ENCODE data around the gene KCNJ11. TPM values are rescaled to one million over a fixed set of nuclear protein-coding genes. Genes with fewer than 3 reads are reported as not detected.

Gene KCNJ11
- total and polyA plus RNA-seq, 2 of the 8 experiments (the other 6 are each of a cell fraction or from before 2014, with no cell fraction given), result 3.8 to 6.3 TPM

GRCh38 chr11:17366495-17366894, 22.0 kb downstream of the KCNJ11 start:
- Histone ChIP-seq H3K4me1 (replicated peaks in 1 of 4; ENCODE audit: control insufficient read depth in 3 of 4, insufficient read depth in 4 of 4, low read length in 3 of 4) (no peaks in the 10 kb centered on the region), H2BK5ac (ENCODE audit: low read depth, low read length) (no peak overlapping the region), H4K8ac (ENCODE audit: extremely low read depth, insufficient read depth, low read length) (no peak overlapping the region), H4K91ac (replicated peaks; ENCODE audit: insufficient read length, low read length) (no peak overlapping the region), H3K18ac (ENCODE audit: extremely low read depth, low read length) (no peak overlapping the region), H3K23me2 (ENCODE audit: low read depth, low read length) (no peaks in the 10 kb centered on the region; the same call in 1 of the 2 replicates), H2BK20ac (ENCODE audit: low read length) (no peak overlapping the region), H3K79me2 (ENCODE audit: control insufficient read depth in 1 of 2, insufficient read depth in 2 of 2, low read length in 2 of 2) (no peaks in the 10 kb centered on the region), H2BK120ac (replicated peaks; ENCODE audit: low read depth, low read length) (no peak overlapping the region), H3K4ac (replicated peaks; ENCODE audit: insufficient read length, low read depth, low read length) (no peak overlapping the region), H3K27ac (ENCODE audit: low read depth, low read length) (no peak overlapping the region), H3K36me3 (ENCODE audit: control insufficient read depth in 2 of 4, insufficient read depth in 4 of 4, low read length in 3 of 4) (peaks cover 0 to 9% (median 0%) of the 10 kb centered on the region in 4 experiments; a peak in 3 of 8 replicates), H2BK15ac (ENCODE audit: low read length) (no peak overlapping the region), H3K4me3 (ENCODE audit: extremely low read depth in 1 of 4, insufficient read depth in 2 of 4, low read depth in 3 of 4, low read length in 4 of 4) (no peak overlapping the region), H2AFZ (ENCODE audit: low read length) (no peak overlapping the region), H3K79me1 (ENCODE audit: low read depth, low read length) (no peaks in the 10 kb centered on the region), H3K9ac (replicated peaks in 1 of 4; ENCODE audit: extremely low read depth in 1 of 4, low read depth in 3 of 4, low read length in 3 of 4) (no peak overlapping the region), H3K14ac (ENCODE audit: insufficient read length) (no peak overlapping the region), H2BK12ac (ENCODE audit: low read depth, low read length) (no peak overlapping the region), H3K4me2 (ENCODE audit: insufficient read depth in 1 of 2, low read depth in 2 of 2, low read length in 2 of 2) (no peak overlapping the region), H3K56ac (replicated peaks; ENCODE audit: insufficient read length, low read depth, low read length) (no peak overlapping the region), H4K20me1 (replicated peaks in 1 of 2; ENCODE audit: control insufficient read depth in 1 of 2, insufficient read depth in 2 of 2, low read length in 2 of 2) (no peaks in the 10 kb centered on the region), H4K5ac (ENCODE audit: insufficient read length, low read depth, low read length) (no peak overlapping the region), H3K23ac (ENCODE audit: insufficient read length) (no peak overlapping the region), H3K9me3 (ENCODE audit: insufficient read depth in 2 of 2, low read depth in 1 of 2, low read length in 1 of 2) (peaks cover 26 to 31% of the 10 kb centered on the region in 2 experiments), H2AK5ac (ENCODE audit: low read depth, low read length) (no peak overlapping the region), H3K27me3 (replicated peaks in 1 of 4; ENCODE audit: control insufficient read depth in 3 of 4, extremely low read depth in 1 of 4, insufficient read depth in 3 of 4, low read length in 3 of 4) (no peaks in the 10 kb centered on the region; a peak in 1 of 7 replicates)
- ChIA-PET POLR2A (ENCODE audit: partially characterized antibody) (interaction anchor here (0.9 kb wide), 1 partner anchor 136 kb away, joined by 3 read pairs; no protein-coding TSS in a partner anchor), CTCF (ENCODE audit: partially characterized antibody) (interaction anchor here (1.0 to 5.6 kb wide), 8 partner anchors 13 to 162 kb away, joined by 3 to 40 read pairs (median 4); no protein-coding TSS in a partner anchor)
- no peak for DNase-seq (ENCODE audit: low read depth in 1 of 2, low spot score in 2 of 2)
- no peak for TF ChIP-seq SUZ12 (IDR thresholded peaks at IDR 0.05; ENCODE audit: low read length)
- FAIRE-seq, result no peak
- whole genome bisulfite sequencing, 2 experiments (ENCODE audit: extremely low coverage in 1 of 2, insufficient coverage in 1 of 2, insufficient read length in 1 of 2, insufficient replicate concordance in 2 of 2, low coverage in 1 of 2, low lambda C conversion rate in 2 of 2, missing lambda C conversion rate in 1 of 2), result 80% methylated on average over 1 of the region's 1 CpG; no CpG with 5 or more reads in 1 of the 2 experiments
